Tibial artery (tissue), 4 donors: ENCODE data around the gene CRB2.

Experiments used
- DNase-seq, 2 donors: peaks; one replicate each; pipeline ENCODE4 v3.0.0-alpha.2; 2019
- H3K27ac ChIP-seq, 2 donors: fragments of 200-600 bp; sonication (generic) in 1 of 2; 1 replicate in 1 of 2; 2 replicates in 1 of 2; pipeline ENCODE4 v1.5.1; 2018 to 2019; ENCODE audit warnings: mild to moderate bottlenecking in 1 of 2
- H3K27me3 ChIP-seq, 2 donors: fragments of 200-600 bp; sonication (generic) in 1 of 2; one replicate each; pipeline versions ENCODE4 v1.5.1 to v1.6.0; 2016 to 2019
- H3K36me3 ChIP-seq, 3 donors: fragments of 200-600 bp; sonication (generic) in 2 of 3; one replicate each; pipeline ENCODE4 v1.5.1; 2016 to 2019; ENCODE audit warnings: mild to moderate bottlenecking in 2 of 3
- H3K4me1 ChIP-seq, 4 donors: fragments of 200-600 bp; sonication (generic) in 2 of 4; 1 replicate in 3 of 4; 2 replicates in 1 of 4; pipeline ENCODE4 v1.5.1; 2016 to 2019
- H3K4me3 ChIP-seq, 2 donors: fragments of 200-600 bp; sonication (generic) in 1 of 2; 1 replicate in 1 of 2; 2 replicates in 1 of 2; pipeline ENCODE4 v1.5.1; 2018 to 2019; ENCODE audit warnings: mild to moderate bottlenecking in 2 of 2
- H3K9me3 ChIP-seq, 3 donors: fragments of 200-600 bp; sonication (generic) in 1 of 3; one replicate each; pipeline ENCODE4 v1.5.1; 2016 to 2019
- CTCF ChIP-seq, 2 experiments: fragments of 200-600 bp in 1 of 2; fragments of 450-650 bp in 1 of 2; IDR thresholded peaks; one replicate each; pipeline ENCODE4 v1.5.1; 2017 to 2019; ENCODE audit warnings: antibody characterized with exemption in 2 of 2, mild to moderate bottlenecking in 1 of 2, moderate library complexity in 1 of 2
- intact Hi-C: fragments of 100-400 bp; cut with DNase I; formaldehyde crosslinking; loops from one replicate; pipeline ENCODE4 v1.15.0; 2023; ENCODE audit warnings: low total_unique reads

CRB2 gene

GRCh38 chr9:123350590-123351310 is 5.2 kb upstream of the CRB2 start:
- Histone ChIP-seq H3K27ac (no peak overlapping the region), H3K4me3 (no peak overlapping the region), H3K9me3 (no peaks in the 10 kb centered on the region), H3K36me3 (no peaks in the 10 kb centered on the region), H3K4me1 (peaks cover 0 to 13% (median 5%) of the 10 kb centered on the region in 4 donors), H3K27me3 (peaks cover 0 to 61% of the 10 kb centered on the region in 2 donors)
- intact Hi-C loops = loop anchor here (5.0 to 10.0 kb wide), 2 partner anchors 268 to 886 kb away; no protein-coding TSS in a partner anchor
- no peak for DNase-seq
- no peak for TF ChIP-seq CTCF (IDR thresholded peaks at IDR 0.05)

- Histone ChIP-seq H3K27me3 (peaks cover 0 to 75% of the 10 kb centered on the region in 2 donors), H3K36me3 (no peaks in the 10 kb centered on the region), H3K4me3 (no peak overlapping the region), H3K4me1 (peaks cover 0 to 13% (median 5%) of the 10 kb centered on the region in 4 donors), H3K27ac (no peak overlapping the region), H3K9me3 (no peaks in the 10 kb centered on the region)
- DNase-seq = no peak
- intact Hi-C loops = loop anchor here (5.0 to 10.0 kb wide), 2 partner anchors 271 to 888 kb away; no protein-coding TSS in a partner anchor
- no peak for TF ChIP-seq CTCF (IDR thresholded peaks at IDR 0.05)
These were observed 3.0 kb upstream of the CRB2 start for GRCh38 chr9:123353041-123353440.

- H3K27ac ChIP-seq = no peak overlapping the region
- TF ChIP-seq CTCF (IDR thresholded peaks at IDR 0.05) = peak; percentile 71 to 86
- peak in 1 of 2 donors; percentile 42 for DNase-seq
These were observed 1.9 kb upstream of the CRB2 start for GRCh38 chr9:123353984-123354591.

GRCh38 chr9:123354806-123355508 is 1.0 kb upstream of the CRB2 start:
- Histone ChIP-seq H3K4me3 (no peak overlapping the region), H3K4me1 (peaks cover 0 to 13% (median 5%) of the 10 kb centered on the region in 4 donors), H3K27me3 (peaks cover 0 to 58% of the 10 kb centered on the region in 2 donors), H3K36me3 (no peaks in the 10 kb centered on the region), H3K9me3 (no peaks in the 10 kb centered on the region), H3K27ac (no peak overlapping the region)
- DNase-seq = no peak
- no peak for TF ChIP-seq CTCF (IDR thresholded peaks at IDR 0.05)
- intact Hi-C loops = loop anchor here (5.0 to 10.0 kb wide), 2 partner anchors 273 to 890 kb away; no protein-coding TSS in a partner anchor

More at GRCh38 chr9:123353984-123354591, 1.9 kb upstream of the CRB2 start:
- no peaks in the 10 kb centered on the region for H3K36me3 ChIP-seq
- H3K4me1 ChIP-seq = peaks cover 0 to 13% (median 5%) of the 10 kb centered on the region in 4 donors
- H3K27me3 ChIP-seq = peaks cover 0 to 65% of the 10 kb centered on the region in 2 donors
- no peak overlapping the region for H3K4me3 ChIP-seq
- intact Hi-C loops = loop anchor here (5.0 to 10.0 kb wide), 2 partner anchors 272 to 889 kb away; no protein-coding TSS in a partner anchor
- no peaks in the 10 kb centered on the region for H3K9me3 ChIP-seq
